22Rv1 (cell line): Measurements from ENCODE around the gene MPEG1.

Source experiments
- ZFX ChIP-seq: fragments of 450-650 bp; IDR thresholded peaks from 2 replicates; pipeline ENCODE4 v1.6.1; 2017; ENCODE audit warnings: antibody characterized with exemption, borderline replicate concordance
- TF ChIP-seq, protein P1 (sequence below): fragments of 450-650 bp; IDR thresholded peaks from 2 replicates; pipeline ENCODE4 v1.5.1; 2017; ENCODE audit warnings: mild to moderate bottlenecking

DNA sequence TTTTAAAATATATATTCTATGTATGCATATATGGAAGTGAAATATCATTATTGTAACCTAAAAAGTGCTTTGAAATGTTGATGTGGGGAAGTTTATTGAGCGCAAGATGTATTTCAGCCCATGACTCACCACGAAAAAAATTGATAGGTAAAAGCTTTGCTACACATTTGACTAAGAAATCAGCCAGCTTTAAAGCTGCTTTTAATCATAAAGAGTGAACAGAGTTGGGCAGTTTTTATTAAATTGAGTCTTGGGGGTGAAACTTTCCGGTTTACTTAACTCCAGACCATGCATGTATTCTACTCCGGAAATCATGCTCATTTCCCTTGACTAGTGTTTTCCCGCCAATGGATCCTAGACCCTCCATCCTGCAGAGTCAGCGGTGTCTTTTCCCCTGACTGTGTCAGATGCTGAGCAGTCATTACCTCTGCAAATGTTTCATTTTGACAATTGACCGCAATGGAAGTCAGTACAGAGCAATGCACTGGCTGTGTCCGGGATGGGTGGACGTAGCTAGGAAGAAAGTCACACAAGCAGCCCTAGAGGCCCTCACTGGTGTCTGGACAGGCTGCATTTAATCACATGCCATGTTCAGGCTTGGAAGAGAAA lies 47.2 kb upstream of the MPEG1 start:
- TF ChIP-seq, protein P1, sequence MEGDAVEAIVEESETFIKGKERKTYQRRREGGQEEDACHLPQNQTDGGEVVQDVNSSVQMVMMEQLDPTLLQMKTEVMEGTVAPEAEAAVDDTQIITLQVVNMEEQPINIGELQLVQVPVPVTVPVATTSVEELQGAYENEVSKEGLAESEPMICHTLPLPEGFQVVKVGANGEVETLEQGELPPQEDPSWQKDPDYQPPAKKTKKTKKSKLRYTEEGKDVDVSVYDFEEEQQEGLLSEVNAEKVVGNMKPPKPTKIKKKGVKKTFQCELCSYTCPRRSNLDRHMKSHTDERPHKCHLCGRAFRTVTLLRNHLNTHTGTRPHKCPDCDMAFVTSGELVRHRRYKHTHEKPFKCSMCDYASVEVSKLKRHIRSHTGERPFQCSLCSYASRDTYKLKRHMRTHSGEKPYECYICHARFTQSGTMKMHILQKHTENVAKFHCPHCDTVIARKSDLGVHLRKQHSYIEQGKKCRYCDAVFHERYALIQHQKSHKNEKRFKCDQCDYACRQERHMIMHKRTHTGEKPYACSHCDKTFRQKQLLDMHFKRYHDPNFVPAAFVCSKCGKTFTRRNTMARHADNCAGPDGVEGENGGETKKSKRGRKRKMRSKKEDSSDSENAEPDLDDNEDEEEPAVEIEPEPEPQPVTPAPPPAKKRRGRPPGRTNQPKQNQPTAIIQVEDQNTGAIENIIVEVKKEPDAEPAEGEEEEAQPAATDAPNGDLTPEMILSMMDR = no peak
- TF ChIP-seq ZFX = no peak
